Stimulated activated CD4-positive, alpha-beta T cell treated with anti-CD3 and anti-CD28 coated beads, Interleukin-2, amount 100 ng/mL, for 4 hours (primary cell): ENCODE measurements around the gene HELB.

Experiments used
- DNase-seq: peaks from one replicate; pipeline ENCODE4 v3.0.0-alpha.2; 2020; ENCODE audit warnings: low read depth

Gene HELB

GRCh38 chr12:66361703-66362102, 59.4 kb downstream of the HELB start:
- DNase-seq = no peak

GRCh38 chr12:66365718-66366490, 63.6 kb downstream of the HELB start:
- DNase-seq = no peak

- no peak for DNase-seq
Observed at GRCh38 chr12:66367015-66367667, 64.8 kb downstream of the HELB start.

DNA sequence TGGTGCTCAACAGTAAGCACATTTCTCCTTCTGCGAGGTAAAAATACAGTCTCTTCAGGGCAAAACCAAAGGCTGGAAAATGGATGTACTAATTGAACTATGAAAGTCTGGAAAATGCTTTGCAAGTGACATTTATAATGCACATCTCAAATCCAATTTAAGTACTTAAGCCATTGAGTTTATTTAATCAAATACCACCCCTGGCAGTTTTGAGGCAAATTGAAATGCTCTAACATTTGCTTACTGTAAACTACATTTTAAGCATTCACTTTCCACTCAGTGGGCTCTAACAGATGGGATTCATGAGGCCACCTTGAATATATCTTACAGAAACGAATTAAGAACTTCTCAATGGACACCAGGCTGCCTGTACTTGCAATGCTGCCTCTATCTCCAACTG, 69.7 kb downstream of the HELB start:
- no peak for DNase-seq

- no peak for DNase-seq
Observed at GRCh38 chr12:66375560-66375959, 73.3 kb downstream of the HELB start.

GRCh38 chr12:66379616-66380015, 77.3 kb downstream of the HELB start:
- no peak for DNase-seq

- no peak for DNase-seq
Observed at GRCh38 chr12:66380769-66381535, 78.7 kb downstream of the HELB start.

DNA sequence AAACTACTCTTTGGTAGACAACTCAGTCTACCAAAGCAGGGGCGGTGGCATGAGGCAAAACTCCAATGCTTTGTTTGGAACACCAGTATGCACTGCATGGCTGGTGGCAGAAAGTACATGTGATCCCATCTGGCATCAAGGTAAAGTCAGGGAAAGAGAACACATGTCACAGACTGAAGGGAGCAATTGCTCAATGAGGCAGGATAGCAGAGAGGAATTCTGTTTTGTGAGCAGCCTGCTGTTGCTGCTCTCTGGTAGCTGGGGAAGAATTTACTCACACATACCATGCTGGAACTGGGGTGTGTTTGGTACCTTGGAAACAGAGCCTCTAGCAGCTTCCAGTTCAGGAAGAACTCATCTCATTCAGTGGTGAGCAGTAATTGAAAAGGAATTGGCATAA, 84.8 kb downstream of the HELB start:
- no peak for DNase-seq
